SK-N-SH treated with all-trans-retinoic acid at 6 μM for 48 hours (cell line): ENCODE results near the gene ZNF350.
"Not testable (repeated sequence)": the region's sequence is repeated elsewhere in the genome, so short reads cannot be mapped to it uniquely, and the experiment has no call there.

ENCODE experiments used
- ARNTL ChIP-seq: fragments of 450-650 bp; formaldehyde crosslinking; IDR thresholded peaks from 2 replicates; pipeline ENCODE4 v1.5.0; 2020; ENCODE audit warnings: low read depth, mild to moderate bottlenecking, moderate library complexity, borderline replicate concordance
- CREB5 ChIP-seq: fragments of 250-450 bp; sonication (Bioruptor Pico); IDR thresholded peaks from 2 replicates; pipeline ENCODE4 v1.5.1; 2020; ENCODE audit warnings: low read depth, mild to moderate bottlenecking, moderate library complexity
- GLIS3 ChIP-seq: fragments of 250-450 bp; sonication (Bioruptor Pico); IDR thresholded peaks from 2 replicates; pipeline ENCODE4 v1.5.0; 2020; ENCODE audit warnings: mild to moderate bottlenecking, moderate library complexity
- PATZ1 ChIP-seq: fragments of 250-450 bp; sonication (Bioruptor Pico); IDR thresholded peaks from 2 replicates; pipeline ENCODE4 v1.8.0; 2020; ENCODE audit warnings: mild to moderate bottlenecking, moderate library complexity, borderline replicate concordance
- POU6F1 ChIP-seq: fragments of 250-450 bp; sonication (Bioruptor Pico); IDR thresholded peaks from 2 replicates; pipeline ENCODE4 v1.8.0; 2021; ENCODE audit warnings: low read depth, mild to moderate bottlenecking, moderate library complexity, borderline replicate concordance
- PPARA ChIP-seq: fragments of 250-450 bp; sonication (Bioruptor Pico); IDR thresholded peaks from 2 replicates; pipeline ENCODE4 v1.5.0; 2020; ENCODE audit warnings: mild to moderate bottlenecking, borderline replicate concordance
- TOX ChIP-seq: fragments of 250-450 bp; sonication (Bioruptor Pico); IDR thresholded peaks from 2 replicates; pipeline ENCODE4 v1.8.0; 2021; ENCODE audit warnings: mild to moderate bottlenecking, moderate library complexity, borderline replicate concordance
- ZFP30 ChIP-seq: fragments of 450-650 bp; formaldehyde crosslinking; IDR thresholded peaks from 2 replicates; pipeline ENCODE4 v1.5.0; 2022; ENCODE audit warnings: mild to moderate bottlenecking, moderate library complexity
- ZNF565 ChIP-seq: fragments of 450-650 bp; formaldehyde crosslinking; conservative IDR thresholded peaks from 2 replicates; pipeline ENCODE4 v1.5.0; 2020; ENCODE audit warnings: low read depth, mild to moderate bottlenecking, moderate library complexity

GRCh38 chr19:52024478-52024877, 37.8 kb upstream of the ZNF350 start:
- TF ChIP-seq PATZ1; ZFP30 (CRISPR knock-in tag); CREB5; TOX (CRISPR knock-in tag); POU6F1 (CRISPR knock-in tag); PPARA; ARNTL; ZNF565; GLIS3 (CRISPR knock-in tag): not testable (repeated sequence)
